Uterus (tissue), 4 donors: Measurements from ENCODE around the gene LRRC15. TPM values are rescaled to one million over a fixed set of nuclear protein-coding genes. Genes with fewer than 3 reads are reported as not detected.

ENCODE experiments used
- DNase-seq, 2 donors: peaks; one replicate each; pipeline ENCODE4 v3.0.0-alpha.2; 2019 to 2020
- H3K27ac ChIP-seq, 2 donors: fragments of 200-600 bp; sonication (generic); 1 replicate in 1 of 2; 2 replicates in 1 of 2; pipeline ENCODE4 v1.5.1; 2016 to 2018
- H3K27me3 ChIP-seq, 2 donors: fragments of 200-600 bp; sonication (generic); one replicate each; pipeline ENCODE4 v1.5.1; 2018 to 2019; ENCODE audit warnings: control low read depth in 1 of 2
- H3K36me3 ChIP-seq, 2 donors: fragments of 200-600 bp; sonication (generic); one replicate each; pipeline ENCODE4 v1.5.1; 2019; ENCODE audit warnings: control low read depth in 1 of 2
- H3K4me1 ChIP-seq, 2 donors: fragments of 200-600 bp; sonication (generic); one replicate each; pipeline ENCODE4 v1.5.1; 2018 to 2019; ENCODE audit warnings: control low read depth in 1 of 2
- H3K4me3 ChIP-seq, 2 donors: fragments of 200-600 bp; sonication (generic); 1 replicate in 1 of 2; 2 replicates in 1 of 2; pipeline ENCODE4 v1.5.1; 2018 to 2019; ENCODE audit warnings: mild to moderate bottlenecking in 1 of 2
- H3K9me3 ChIP-seq, 2 donors: fragments of 200-600 bp; sonication (generic); one replicate each; pipeline ENCODE4 v1.5.1; 2019; ENCODE audit warnings: control low read depth in 1 of 2
- POLR2A ChIP-seq, 2 donors: fragments of 450-650 bp; IDR thresholded peaks; one replicate each; pipeline ENCODE4 v1.6.1; 2016; ENCODE audit warnings: antibody characterized with exemption in 2 of 2, mild to moderate bottlenecking in 1 of 2, moderate library complexity in 1 of 2
- intact Hi-C: fragments of 100-400 bp; cut with DNase I; formaldehyde crosslinking; loops from one replicate; pipeline ENCODE4 v1.15.1; 2023; ENCODE audit warnings: low total_unique reads
- total RNA-seq, 4 donors: library from RNA; depleted of rRNA in 3 of 4; stranded (reverse); fragments of >200 nt in 3 of 4; gene quantifications; one replicate each; pipeline versions ENCODE4 v1.1.0 to v1.2.4, GENCODE V29; 2014 to 2023
- TF ChIP-seq, protein P1 (sequence below), 4 experiments: fragments of 200-600 bp in 2 of 4; fragments of 450-650 bp in 2 of 4; sonication (generic) in 2 of 4; IDR thresholded peaks; one replicate each; pipeline ENCODE4 v1.5.1; 2016 to 2019; ENCODE audit warnings: antibody characterized with exemption in 4 of 4, mild to moderate bottlenecking in 2 of 4, moderate library complexity in 1 of 4
- donor health status: DM: yes; HTN: yes; CAD: no.

The LRRC15 gene
- total RNA-seq, 4 donors from 2014 or later: under 0.01 to 0.59 TPM; not detected in 2

DNA sequence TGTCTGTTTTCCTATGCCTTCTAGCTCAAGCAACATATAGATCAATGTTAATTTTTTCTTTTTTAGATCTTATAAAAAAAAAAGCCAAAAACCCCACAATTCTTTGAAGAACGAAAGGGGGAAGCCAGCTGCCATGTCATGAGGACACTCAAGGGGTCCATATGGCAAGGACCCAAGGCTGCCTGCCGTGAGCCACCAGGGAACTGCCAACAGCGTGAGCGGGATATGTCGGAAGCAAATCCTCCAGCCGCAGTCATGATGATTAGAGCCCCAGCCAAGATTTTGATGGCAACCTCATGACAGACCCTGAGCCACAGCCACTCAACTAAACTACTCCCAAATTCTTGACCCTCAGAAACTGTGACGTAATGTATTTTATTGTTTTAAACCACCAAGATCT, 23.0 kb upstream of the LRRC15 start:
- Histone ChIP-seq H3K9me3 (no peaks in the 10 kb centered on the region), H3K27me3 (no peaks in the 10 kb centered on the region), H3K36me3 (no peaks in the 10 kb centered on the region), H3K4me3 (no peak overlapping the region), H3K27ac (no peak overlapping the region), H3K4me1 (peaks cover 0 to 8% of the 10 kb centered on the region in 2 donors)
- DNase-seq: no peak
- no peak for TF ChIP-seq POLR2A (IDR thresholded peaks at IDR 0.05)
- TF ChIP-seq, protein P1, sequence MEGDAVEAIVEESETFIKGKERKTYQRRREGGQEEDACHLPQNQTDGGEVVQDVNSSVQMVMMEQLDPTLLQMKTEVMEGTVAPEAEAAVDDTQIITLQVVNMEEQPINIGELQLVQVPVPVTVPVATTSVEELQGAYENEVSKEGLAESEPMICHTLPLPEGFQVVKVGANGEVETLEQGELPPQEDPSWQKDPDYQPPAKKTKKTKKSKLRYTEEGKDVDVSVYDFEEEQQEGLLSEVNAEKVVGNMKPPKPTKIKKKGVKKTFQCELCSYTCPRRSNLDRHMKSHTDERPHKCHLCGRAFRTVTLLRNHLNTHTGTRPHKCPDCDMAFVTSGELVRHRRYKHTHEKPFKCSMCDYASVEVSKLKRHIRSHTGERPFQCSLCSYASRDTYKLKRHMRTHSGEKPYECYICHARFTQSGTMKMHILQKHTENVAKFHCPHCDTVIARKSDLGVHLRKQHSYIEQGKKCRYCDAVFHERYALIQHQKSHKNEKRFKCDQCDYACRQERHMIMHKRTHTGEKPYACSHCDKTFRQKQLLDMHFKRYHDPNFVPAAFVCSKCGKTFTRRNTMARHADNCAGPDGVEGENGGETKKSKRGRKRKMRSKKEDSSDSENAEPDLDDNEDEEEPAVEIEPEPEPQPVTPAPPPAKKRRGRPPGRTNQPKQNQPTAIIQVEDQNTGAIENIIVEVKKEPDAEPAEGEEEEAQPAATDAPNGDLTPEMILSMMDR (IDR thresholded peaks at IDR 0.05): no peak
- intact Hi-C loops: no loop called here

GRCh38 chr3:194390835-194391234, 21.3 kb upstream of the LRRC15 start:
- Histone ChIP-seq H3K4me3 (no peak overlapping the region), H3K27me3 (no peaks in the 10 kb centered on the region), H3K9me3 (no peaks in the 10 kb centered on the region), H3K4me1 (no peaks in the 10 kb centered on the region), H3K36me3 (no peaks in the 10 kb centered on the region), H3K27ac (no peak overlapping the region)
- no peak for TF ChIP-seq POLR2A (IDR thresholded peaks at IDR 0.05)
- TF ChIP-seq, protein P1 (IDR thresholded peaks at IDR 0.05): no peak
- intact Hi-C loops: no loop called here
- no peak for DNase-seq

DNA sequence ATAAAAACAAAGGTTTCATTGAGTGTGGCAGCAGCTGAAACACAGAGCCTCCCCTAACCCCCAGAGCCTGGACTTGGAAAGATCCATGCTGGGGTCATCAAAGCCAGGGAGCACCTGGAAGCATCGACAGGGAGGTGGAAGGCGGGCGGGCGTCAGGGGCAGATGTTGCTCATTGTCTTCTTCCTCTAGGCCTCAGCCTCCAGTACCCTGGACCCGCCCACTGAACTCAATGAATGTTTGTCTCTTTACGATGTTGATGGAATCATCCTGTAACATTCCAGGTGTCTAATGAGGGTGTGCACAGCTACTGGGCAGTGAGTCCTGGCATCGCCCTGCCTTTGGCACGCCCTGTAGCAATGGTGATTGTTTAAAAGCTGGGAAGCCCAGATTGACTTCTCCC, 19.7 kb upstream of the LRRC15 start:
- Histone ChIP-seq H3K9me3 (no peaks in the 10 kb centered on the region), H3K4me3 (no peak overlapping the region), H3K27me3 (no peaks in the 10 kb centered on the region), H3K36me3 (no peaks in the 10 kb centered on the region), H3K4me1 (no peaks in the 10 kb centered on the region), H3K27ac (no peak overlapping the region)
- TF ChIP-seq POLR2A (IDR thresholded peaks at IDR 0.05): no peak
- TF ChIP-seq, protein P1 (IDR thresholded peaks at IDR 0.05): no peak
- intact Hi-C loops: no loop called here
- DNase-seq: no peak

DNA sequence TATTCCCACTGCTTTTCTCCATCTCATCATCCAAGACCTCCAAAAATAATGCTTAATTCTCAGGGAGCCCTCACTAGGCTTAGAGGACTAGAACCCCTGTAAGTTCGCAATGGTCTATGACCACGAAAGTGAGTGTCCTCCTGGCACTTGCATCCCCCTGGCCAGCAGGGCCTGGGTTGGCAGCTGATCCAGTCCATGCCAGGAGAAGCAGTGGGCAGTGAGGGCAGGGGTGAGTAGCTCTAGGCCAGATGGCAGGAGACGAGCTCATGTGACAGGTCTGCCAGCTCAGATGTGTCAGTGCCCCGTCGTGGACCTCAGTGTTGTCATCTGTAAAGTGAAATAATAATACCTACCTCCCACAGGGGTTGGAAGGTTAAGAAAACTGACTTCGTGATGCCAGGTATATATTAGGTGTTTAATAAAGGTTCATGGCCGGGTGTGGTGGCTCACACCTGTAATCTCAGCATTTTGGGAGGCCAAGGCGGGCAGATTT, 18.4 kb upstream of the LRRC15 start:
- no peak for TF ChIP-seq POLR2A (IDR thresholded peaks at IDR 0.05)
- TF ChIP-seq, protein P1 (IDR thresholded peaks at IDR 0.05): no peak
- Histone ChIP-seq H3K4me3 (no peak overlapping the region), H3K27ac (no peak overlapping the region), H3K4me1 (no peaks in the 10 kb centered on the region), H3K27me3 (no peaks in the 10 kb centered on the region), H3K36me3 (no peaks in the 10 kb centered on the region), H3K9me3 (no peaks in the 10 kb centered on the region)
- no peak for DNase-seq
- intact Hi-C loops: no loop called here

DNA sequence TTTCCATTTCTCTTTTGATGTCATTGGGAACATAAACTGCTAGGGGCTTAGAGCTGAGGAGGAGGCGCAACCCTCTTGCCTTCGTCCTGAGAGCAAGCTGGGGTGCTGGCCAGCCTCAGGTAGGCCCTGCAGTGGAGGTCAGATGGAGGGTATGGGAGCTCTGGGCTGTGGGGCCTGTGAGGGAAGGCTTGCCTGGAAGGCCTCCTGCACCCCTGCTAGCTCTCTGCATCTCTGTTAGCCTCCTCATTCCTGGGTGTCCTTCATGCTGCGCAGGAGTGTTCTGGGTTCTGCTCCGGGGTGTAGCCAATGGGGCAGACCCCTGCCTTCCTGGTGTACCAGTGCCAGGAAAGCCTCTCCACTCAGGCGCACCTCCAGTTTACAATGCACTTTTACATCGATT, 17.7 kb upstream of the LRRC15 start:
- H3K27me3 ChIP-seq: no peaks in the 10 kb centered on the region
- no peak overlapping the region for H3K4me3 ChIP-seq
- no peaks in the 10 kb centered on the region for H3K36me3 ChIP-seq
- no peaks in the 10 kb centered on the region for H3K4me1 ChIP-seq
- no peak for DNase-seq
- TF ChIP-seq POLR2A (IDR thresholded peaks at IDR 0.05): no peak
- TF ChIP-seq, protein P1 (IDR thresholded peaks at IDR 0.05): no peak
- no peak overlapping the region for H3K27ac ChIP-seq
- intact Hi-C loops: no loop called here
- H3K9me3 ChIP-seq: no peaks in the 10 kb centered on the region
